HepG2 (cell line): ENCODE data around the gene TBC1D22A. TPM values are rescaled to one million over a fixed set of nuclear protein-coding genes. Genes with fewer than 3 reads are reported as not detected.

Experiments
- ARID2 ChIP-seq: sonication (generic); formaldehyde crosslinking; IDR thresholded peaks from 2 replicates; pipeline ENCODE4 v1.8.1; 2022; ENCODE audit warnings: mild to moderate bottlenecking, missing genetic modification reagents, borderline replicate concordance
- ASH2L ChIP-seq: fragments of 300-600, 200-600 bp; sonication (generic); IDR thresholded peaks from 2 replicates; pipeline ENCODE4 v1.7.0; 2017; ENCODE audit warnings: low read depth, mild to moderate bottlenecking, moderate library complexity, mixed read lengths, low read length; ENCODE audit not compliant: insufficient read length
- MAX ChIP-seq: IDR thresholded peaks from 2 replicates; pipeline ENCODE4 v1.6.1; 2012; ENCODE audit warnings: inconsistent platforms
- MBD4 ChIP-seq: IDR thresholded peaks from 2 replicates; pipeline ENCODE4 v1.6.1; 2012; ENCODE audit warnings: low read length, inconsistent platforms, borderline replicate concordance
- RARA ChIP-seq: IDR thresholded peaks from 2 replicates; pipeline ENCODE4 v1.6.1; 2016; ENCODE audit warnings: missing genetic modification reagents, missing compliant biosample characterization
- RORA ChIP-seq: sonication (generic); formaldehyde crosslinking; IDR thresholded peaks from 2 replicates; pipeline ENCODE4 v1.5.0; 2020; ENCODE audit warnings: mild to moderate bottlenecking, missing genetic modification reagents, moderate library complexity
- SOX13 ChIP-seq, 3 experiments: fragments of 450-650 bp in 1 of 3; sonication (generic) in 1 of 3; formaldehyde crosslinking in 1 of 3; IDR thresholded peaks in 2 of 3; conservative IDR thresholded peaks in 1 of 3; 2 replicates each; pipeline versions ENCODE4 v1.5.0 to v1.6.1; 2016 to 2020; ENCODE audit warnings: antibody characterized with exemption in 1 of 3, mild to moderate bottlenecking in 1 of 3, missing compliant biosample characterization in 1 of 3, missing genetic modification reagents in 1 of 3, moderate library complexity in 1 of 3
- TBX2 ChIP-seq: sonication (generic); formaldehyde crosslinking; IDR thresholded peaks from 2 replicates; pipeline ENCODE4 v1.5.0; 2020; ENCODE audit warnings: missing genetic modification reagents, mild to moderate bottlenecking, borderline replicate concordance
- TCF7 ChIP-seq: sonication (generic); IDR thresholded peaks from 2 replicates; pipeline ENCODE4 v1.6.1; 2016; ENCODE audit warnings: antibody characterized with exemption, low read depth
- TFE3 ChIP-seq: IDR thresholded peaks from 2 replicates; pipeline ENCODE4 v1.6.1; 2016
- ZBTB33 ChIP-seq: sonication (generic); formaldehyde crosslinking; IDR thresholded peaks from 2 replicates; pipeline ENCODE4 v1.4.0; 2020; ENCODE audit warnings: missing genetic modification reagents
- ZNF280D ChIP-seq: sonication (generic); formaldehyde crosslinking; IDR thresholded peaks from 2 replicates; pipeline ENCODE4 v1.5.1; 2020; ENCODE audit warnings: mild to moderate bottlenecking, missing genetic modification reagents
- ZNF614 ChIP-seq: IDR thresholded peaks from 2 replicates; pipeline ENCODE4 v1.6.1; 2018; ENCODE audit warnings: missing biosample characterization, missing genetic modification reagents, inconsistent platforms, borderline replicate concordance
- polyA plus RNA-seq, 8 experiments: library from polyadenylated mRNA; depleted of rRNA in 3 of 8; stranded (reverse) in 7 of 8; unstranded in 1 of 8; fragments of >200 nt; fragmentation: Illumina TruSeq in 4 of 8; extraction: Trizol in 4 of 8; gene quantifications; 2 replicates each; pipeline versions ENCODE4 v1.2.1 to v1.2.3, GENCODE V29; 2011 to 2016; ENCODE audit warnings: low read depth in 4 of 8, missing spikeins in 1 of 8, mixed read lengths in 1 of 8; ENCODE audit not compliant: insufficient read depth in 1 of 8
- total RNA-seq, 5 experiments: library from RNA; depleted of rRNA; stranded (reverse); fragments of >200 nt; fragmentation: Illumina TruSeq; extraction: Trizol; gene quantifications; 2 replicates each; pipeline ENCODE4 v1.2.3, GENCODE V29; 2016; ENCODE audit warnings: low read depth in 1 of 5
- TF ChIP-seq, protein P1 (sequence below): sonication (generic); formaldehyde crosslinking; IDR thresholded peaks from 2 replicates; pipeline ENCODE4 v1.5.1; 2020; ENCODE audit warnings: mild to moderate bottlenecking, missing genetic modification reagents, moderate library complexity

The TBC1D22A gene
- total and polyA plus RNA-seq, 2 of the 13 experiments (the other 11 are each of a cell fraction or from before 2014, with no cell fraction given): 17.3 to 18.0 TPM

DNA sequence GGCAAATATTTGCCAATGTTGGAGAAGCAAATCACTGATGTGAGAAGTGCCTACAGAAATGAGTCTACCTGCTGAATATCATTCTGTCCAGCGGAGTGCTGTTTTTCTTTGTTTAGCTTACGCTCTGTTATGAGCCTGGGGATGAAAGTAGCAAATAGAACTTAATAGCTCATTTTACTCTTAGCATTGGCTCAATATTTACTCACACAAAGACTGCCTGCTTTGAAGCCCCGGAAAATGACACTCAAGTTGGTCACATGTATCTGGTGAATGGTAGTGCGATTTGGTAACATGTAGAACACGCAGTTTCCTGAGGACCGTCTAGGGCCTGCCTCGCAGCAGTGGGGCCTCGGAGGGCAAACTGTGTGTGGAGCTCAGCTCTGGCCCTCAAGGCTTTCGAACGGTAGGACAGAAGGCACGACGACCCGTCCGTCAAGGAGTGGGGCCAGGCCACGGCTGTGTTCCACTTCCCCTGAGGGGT lies 38.9 kb downstream of the TBC1D22A start (continued):
- TF ChIP-seq ZNF280D (CRISPR knock-in tag) (no peak), ARID2 (no peak), MBD4 (no peak), ZBTB33 (CRISPR knock-in tag) (peak; percentile 80), TBX2 (CRISPR knock-in tag) (peak; percentile 48; the same call in 1 of the 2 replicates), RARA (0 out of 2 replicates have a peak, but pooled peaks have one; percentile 23), ZNF614 (no peak), ASH2L (peak; percentile 28), RORA (CRISPR knock-in tag) (no peak), MAX (0 out of 2 replicates have a peak, but pooled peaks have one; percentile 36), SOX13 (IDR thresholded peaks at IDR 0.05) (no peak), SOX13 (CRISPR knock-in tag; conservative IDR thresholded peaks at IDR 0.05 in 1 of 2, IDR thresholded peaks at IDR 0.05 in 1 of 2) (peak in 1 of 2 experiments; percentile 56; a peak in 1 of 4 replicates), TFE3 (peak; percentile 34; the same call in 1 of the 2 replicates), TCF7 (peak; percentile 89)
- TF ChIP-seq, protein P1, sequence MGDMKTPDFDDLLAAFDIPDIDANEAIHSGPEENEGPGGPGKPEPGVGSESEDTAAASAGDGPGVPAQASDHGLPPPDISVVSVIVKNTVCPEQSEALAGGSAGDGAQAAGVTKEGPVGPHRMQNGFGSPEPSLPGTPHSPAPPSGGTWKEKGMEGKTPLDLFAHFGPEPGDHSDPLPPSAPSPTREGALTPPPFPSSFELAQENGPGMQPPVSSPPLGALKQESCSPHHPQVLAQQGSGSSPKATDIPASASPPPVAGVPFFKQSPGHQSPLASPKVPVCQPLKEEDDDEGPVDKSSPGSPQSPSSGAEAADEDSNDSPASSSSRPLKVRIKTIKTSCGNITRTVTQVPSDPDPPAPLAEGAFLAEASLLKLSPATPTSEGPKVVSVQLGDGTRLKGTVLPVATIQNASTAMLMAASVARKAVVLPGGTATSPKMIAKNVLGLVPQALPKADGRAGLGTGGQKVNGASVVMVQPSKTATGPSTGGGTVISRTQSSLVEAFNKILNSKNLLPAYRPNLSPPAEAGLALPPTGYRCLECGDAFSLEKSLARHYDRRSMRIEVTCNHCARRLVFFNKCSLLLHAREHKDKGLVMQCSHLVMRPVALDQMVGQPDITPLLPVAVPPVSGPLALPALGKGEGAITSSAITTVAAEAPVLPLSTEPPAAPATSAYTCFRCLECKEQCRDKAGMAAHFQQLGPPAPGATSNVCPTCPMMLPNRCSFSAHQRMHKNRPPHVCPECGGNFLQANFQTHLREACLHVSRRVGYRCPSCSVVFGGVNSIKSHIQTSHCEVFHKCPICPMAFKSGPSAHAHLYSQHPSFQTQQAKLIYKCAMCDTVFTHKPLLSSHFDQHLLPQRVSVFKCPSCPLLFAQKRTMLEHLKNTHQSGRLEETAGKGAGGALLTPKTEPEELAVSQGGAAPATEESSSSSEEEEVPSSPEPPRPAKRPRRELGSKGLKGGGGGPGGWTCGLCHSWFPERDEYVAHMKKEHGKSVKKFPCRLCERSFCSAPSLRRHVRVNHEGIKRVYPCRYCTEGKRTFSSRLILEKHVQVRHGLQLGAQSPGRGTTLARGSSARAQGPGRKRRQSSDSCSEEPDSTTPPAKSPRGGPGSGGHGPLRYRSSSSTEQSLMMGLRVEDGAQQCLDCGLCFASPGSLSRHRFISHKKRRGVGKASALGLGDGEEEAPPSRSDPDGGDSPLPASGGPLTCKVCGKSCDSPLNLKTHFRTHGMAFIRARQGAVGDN: peak; percentile 51
